Left ventricle myocardium inferior (tissue), 1 donor: Measurements from ENCODE around the gene RETREG3. TPM values are rescaled to one million over a fixed set of nuclear protein-coding genes. Genes with fewer than 3 reads are reported as not detected.

ENCODE experiments used
- DNase-seq: peaks from one replicate; pipeline ENCODE4 v3.0.0-alpha.2; 2020
- H3K27ac ChIP-seq: fragments of 200-600 bp; replicated peaks from 2 replicates; pipeline ENCODE4 v1.8.0; 2021
- H3K27me3 ChIP-seq: fragments of 200-600 bp; 2 replicates; pipeline ENCODE4 v1.8.0; 2021; ENCODE audit warnings: low read depth
- H3K36me3 ChIP-seq: fragments of 200-600 bp; 2 replicates; pipeline ENCODE4 v1.8.0; 2021
- H3K4me1 ChIP-seq: fragments of 200-600 bp; 2 replicates; pipeline ENCODE4 v1.8.0; 2021
- H3K4me3 ChIP-seq: fragments of 200-600 bp; 2 replicates; pipeline ENCODE4 v1.8.0; 2021; ENCODE audit warnings: mild to moderate bottlenecking, moderate library complexity
- H3K9me3 ChIP-seq: fragments of 200-600 bp; replicated peaks from 2 replicates; pipeline ENCODE4 v1.8.0; 2021
- intact Hi-C: fragments of 100-400 bp; cut with micrococcal nuclease; formaldehyde crosslinking; loops from one replicate; pipeline ENCODE4 v1.11.0; 2022
- total RNA-seq: library from RNA; stranded (reverse); fragmentation: NEBNext Ultra II Directional; extraction: Animal tissue kit (Norgen Biotek cat#: 25700); gene quantifications from one replicate; pipeline ENCODE4 v1.2.1, GENCODE V29; 2021
- TF ChIP-seq, protein P1 (sequence below): fragments of 200-600 bp; IDR thresholded peaks from 2 replicates; pipeline ENCODE4 v1.8.0; 2021; ENCODE audit warnings: antibody characterized with exemption, mild to moderate bottlenecking, borderline replicate concordance
- donor health status: DM: no; HTN: yes; CAD: no; lungs with severe emphysema.

Gene RETREG3
- total RNA-seq, 1 donor from 2014 or later, result 17.6 TPM

DNA sequence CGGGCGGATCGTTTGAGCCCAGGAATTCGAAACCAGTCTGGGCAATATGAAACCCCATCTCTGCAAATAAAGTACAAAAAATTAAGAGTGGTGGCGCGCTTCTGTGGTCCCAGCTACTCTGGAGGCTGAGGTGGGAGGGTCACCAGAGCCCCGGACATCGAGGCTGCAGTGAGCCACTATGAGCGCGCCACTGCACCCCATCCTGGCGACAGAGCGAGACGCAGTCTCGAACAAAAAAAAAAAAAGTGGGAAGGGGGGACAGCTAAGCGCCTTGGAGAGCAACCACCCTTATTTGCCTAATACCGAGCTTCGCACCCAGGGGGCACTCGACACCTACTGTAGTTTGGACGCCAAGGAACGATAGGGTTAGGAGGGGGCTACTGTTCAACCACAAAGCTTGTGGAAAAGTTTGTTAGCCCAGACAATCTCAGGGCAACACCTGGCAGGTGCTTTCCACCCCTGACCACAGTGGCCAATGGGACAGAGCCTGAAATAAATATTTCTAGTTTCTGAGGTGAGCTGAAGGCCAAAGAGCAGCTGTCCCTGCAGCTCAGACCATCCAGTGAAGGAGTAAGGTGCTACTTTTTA, 30.8 kb downstream of the RETREG3 start:
- peak overlapping the region; percentile 76 for H3K4me3 ChIP-seq
- TF ChIP-seq, protein P1, sequence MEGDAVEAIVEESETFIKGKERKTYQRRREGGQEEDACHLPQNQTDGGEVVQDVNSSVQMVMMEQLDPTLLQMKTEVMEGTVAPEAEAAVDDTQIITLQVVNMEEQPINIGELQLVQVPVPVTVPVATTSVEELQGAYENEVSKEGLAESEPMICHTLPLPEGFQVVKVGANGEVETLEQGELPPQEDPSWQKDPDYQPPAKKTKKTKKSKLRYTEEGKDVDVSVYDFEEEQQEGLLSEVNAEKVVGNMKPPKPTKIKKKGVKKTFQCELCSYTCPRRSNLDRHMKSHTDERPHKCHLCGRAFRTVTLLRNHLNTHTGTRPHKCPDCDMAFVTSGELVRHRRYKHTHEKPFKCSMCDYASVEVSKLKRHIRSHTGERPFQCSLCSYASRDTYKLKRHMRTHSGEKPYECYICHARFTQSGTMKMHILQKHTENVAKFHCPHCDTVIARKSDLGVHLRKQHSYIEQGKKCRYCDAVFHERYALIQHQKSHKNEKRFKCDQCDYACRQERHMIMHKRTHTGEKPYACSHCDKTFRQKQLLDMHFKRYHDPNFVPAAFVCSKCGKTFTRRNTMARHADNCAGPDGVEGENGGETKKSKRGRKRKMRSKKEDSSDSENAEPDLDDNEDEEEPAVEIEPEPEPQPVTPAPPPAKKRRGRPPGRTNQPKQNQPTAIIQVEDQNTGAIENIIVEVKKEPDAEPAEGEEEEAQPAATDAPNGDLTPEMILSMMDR, result peak; percentile 76
- H3K9me3 ChIP-seq, result no peaks in the 10 kb centered on the region
- H3K27me3 ChIP-seq, result no peaks in the 10 kb centered on the region
- intact Hi-C loops, result no loop called here
- peaks cover 30% of the 10 kb centered on the region for H3K4me1 ChIP-seq
- H3K27ac ChIP-seq, result peak overlapping the region; percentile 95
- H3K36me3 ChIP-seq, result peaks cover 55% of the 10 kb centered on the region
- peak; percentile 69 for DNase-seq

DNA sequence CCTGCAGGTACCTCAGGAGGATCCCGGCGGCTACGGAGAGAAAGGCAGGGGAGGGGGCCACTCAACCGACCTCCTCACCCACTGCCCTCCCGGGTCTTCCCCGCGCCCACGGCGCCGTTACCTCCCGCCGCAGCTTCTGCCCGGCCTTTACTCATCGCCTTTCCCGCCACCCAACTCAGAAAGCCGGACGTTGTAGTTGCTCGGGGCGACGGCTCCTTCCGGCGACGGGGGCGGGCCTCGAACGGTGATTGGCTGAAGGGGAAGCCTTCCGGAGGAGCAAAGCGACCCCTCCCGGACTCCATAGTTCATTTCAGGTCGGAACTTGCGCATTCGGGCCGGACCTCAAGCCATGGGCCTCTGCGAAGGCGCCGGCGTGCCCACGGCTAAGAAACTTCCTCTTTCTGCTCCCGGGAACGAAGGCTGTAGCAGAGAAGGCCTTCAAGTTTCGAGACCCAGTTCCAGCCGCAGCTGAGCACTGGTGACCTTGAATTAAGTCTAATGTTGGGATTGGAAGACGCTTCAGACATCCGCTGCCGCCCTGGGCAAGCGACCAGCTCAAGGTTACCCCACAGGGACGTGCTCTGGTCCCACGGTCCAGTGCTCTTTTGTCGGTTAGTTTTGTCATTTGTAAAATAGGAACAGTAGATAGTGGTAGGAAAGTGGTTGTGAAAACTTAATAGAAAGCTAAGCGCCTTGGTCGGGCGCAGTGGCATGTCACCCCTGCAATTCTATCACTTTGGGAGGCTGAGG, 31.5 kb downstream of the RETREG3 start, which contains the start of gene PSMC3IP:
PSMC3IP (minus strand) TSS at position 198 of the 750 bp plus-strand sequence; CDS start at position 155, 43 bp downstream.
- peaks cover 30% of the 10 kb centered on the region for H3K4me1 ChIP-seq
- peak; percentile 96 for DNase-seq
- TF ChIP-seq, protein P1, result peak; percentile 28
- peak within 1 kb of the TSS; percentile 76 for H3K4me3 ChIP-seq
- H3K27me3 ChIP-seq, result no peaks in the 10 kb centered on the region
- no peaks in the 10 kb centered on the region for H3K9me3 ChIP-seq
- intact Hi-C loops, result no loop called here
- peak within 1 kb of the TSS; percentile 95 for H3K27ac ChIP-seq
- peaks cover 55% of the 10 kb centered on the region for H3K36me3 ChIP-seq

DNA sequence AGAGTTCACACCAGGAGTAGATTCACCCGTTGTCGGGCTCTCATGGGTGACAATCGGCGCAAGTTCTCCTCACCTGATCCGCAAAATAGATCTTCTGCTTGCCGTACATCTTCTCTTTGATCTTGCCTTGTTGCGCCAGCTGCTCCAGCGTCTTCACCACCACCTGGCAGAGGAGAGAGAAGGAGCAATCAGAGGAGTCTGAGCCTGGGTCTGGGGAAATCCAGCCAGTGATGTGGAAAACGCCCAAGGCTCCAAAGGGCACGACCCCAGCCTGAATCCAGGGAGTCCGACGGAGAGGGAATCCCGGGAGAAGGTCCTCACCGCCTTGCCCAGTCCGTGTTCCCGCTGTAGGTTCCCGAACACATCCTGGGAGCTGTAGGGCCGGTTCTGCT, 32.0 kb downstream of the RETREG3 start:
- TF ChIP-seq, protein P1, result no peak
- H3K9me3 ChIP-seq, result no peaks in the 10 kb centered on the region
- intact Hi-C loops, result no loop called here
- peaks cover 55% of the 10 kb centered on the region for H3K36me3 ChIP-seq
- peaks cover 30% of the 10 kb centered on the region for H3K4me1 ChIP-seq
- peak overlapping the region; percentile 76 for H3K4me3 ChIP-seq
- no peak for DNase-seq
- peak overlapping the region; percentile 95 for H3K27ac ChIP-seq
- no peaks in the 10 kb centered on the region for H3K27me3 ChIP-seq

DNA sequence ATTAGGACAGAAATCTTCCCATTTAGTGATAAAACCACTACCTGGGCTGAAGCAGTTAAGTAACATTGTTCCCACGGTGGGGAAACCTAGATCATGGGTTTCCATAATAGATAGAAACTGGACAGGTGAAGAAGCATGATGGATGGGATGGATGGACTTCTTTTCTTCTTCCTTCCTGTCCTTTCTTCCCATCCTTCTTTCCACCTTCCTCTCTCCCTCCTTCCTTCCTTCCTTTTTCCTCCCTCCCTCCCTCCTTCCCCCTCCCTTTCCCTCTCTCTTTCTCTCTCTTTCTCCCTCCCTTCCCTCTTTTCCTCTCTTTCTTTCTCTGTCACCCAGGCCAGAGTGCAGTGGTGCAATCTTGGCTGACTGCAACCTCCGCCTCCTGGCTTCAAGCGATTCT, 34.7 kb downstream of the RETREG3 start:
- intact Hi-C loops, result no loop called here
- no peak for DNase-seq
- Histone ChIP-seq H3K4me3 (no peak overlapping the region), H3K9me3 (no peaks in the 10 kb centered on the region), H3K36me3 (peaks cover 57% of the 10 kb centered on the region), H3K27ac (no peak overlapping the region), H3K4me1 (peaks cover 40% of the 10 kb centered on the region), H3K27me3 (no peaks in the 10 kb centered on the region)
- TF ChIP-seq, protein P1, result no peak

DNA sequence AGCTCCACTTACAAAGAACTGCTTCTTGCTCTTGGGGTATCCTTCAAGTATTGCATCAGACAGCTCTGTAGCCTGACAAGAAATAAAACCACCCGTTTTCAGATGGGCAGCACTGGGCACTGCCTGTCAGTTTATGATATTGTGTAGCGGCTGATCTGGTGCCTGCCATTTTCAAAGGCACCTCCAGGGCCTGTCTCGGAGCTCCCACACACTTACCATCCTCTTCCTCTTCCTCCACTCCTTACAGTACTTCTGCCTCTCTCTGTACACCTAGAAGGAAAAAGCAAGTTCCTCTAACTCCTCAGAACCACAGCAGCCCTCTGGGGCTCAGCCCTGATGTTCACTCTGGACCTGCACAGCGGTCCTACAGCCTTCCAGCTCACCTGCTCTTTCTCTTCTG, 36.1 kb downstream of the RETREG3 start:
- TF ChIP-seq, protein P1, result no peak
- Histone ChIP-seq H3K9me3 (no peaks in the 10 kb centered on the region), H3K27ac (no peak overlapping the region), H3K36me3 (peaks cover 69% of the 10 kb centered on the region), H3K4me1 (peaks cover 42% of the 10 kb centered on the region), H3K27me3 (no peaks in the 10 kb centered on the region), H3K4me3 (no peak overlapping the region)
- DNase-seq, result no peak
- intact Hi-C loops, result no loop called here
